Dermis microvascular lymphatic vessel endothelial cell (primary cell): Measurements from ENCODE around the gene GAD1. TPM values are rescaled to one million over a fixed set of nuclear protein-coding genes. Genes with fewer than 3 reads are reported as not detected.

Experiments
- DNase-seq, 2 donors: peaks; one replicate each; pipeline versions ENCODE4 v3.0.0 to v3.0.0-alpha.2; 2010; ENCODE audit warnings: low read depth in 2 of 2
- total RNA-seq: library from RNA; depleted of rRNA; stranded (reverse); fragments of >200 nt; gene quantifications from 2 replicates; pipeline ENCODE4 v1.2.1, GENCODE V29; 2014

Gene GAD1
- total RNA-seq, 1 donor from 2014 or later = 0.26 TPM

DNA sequence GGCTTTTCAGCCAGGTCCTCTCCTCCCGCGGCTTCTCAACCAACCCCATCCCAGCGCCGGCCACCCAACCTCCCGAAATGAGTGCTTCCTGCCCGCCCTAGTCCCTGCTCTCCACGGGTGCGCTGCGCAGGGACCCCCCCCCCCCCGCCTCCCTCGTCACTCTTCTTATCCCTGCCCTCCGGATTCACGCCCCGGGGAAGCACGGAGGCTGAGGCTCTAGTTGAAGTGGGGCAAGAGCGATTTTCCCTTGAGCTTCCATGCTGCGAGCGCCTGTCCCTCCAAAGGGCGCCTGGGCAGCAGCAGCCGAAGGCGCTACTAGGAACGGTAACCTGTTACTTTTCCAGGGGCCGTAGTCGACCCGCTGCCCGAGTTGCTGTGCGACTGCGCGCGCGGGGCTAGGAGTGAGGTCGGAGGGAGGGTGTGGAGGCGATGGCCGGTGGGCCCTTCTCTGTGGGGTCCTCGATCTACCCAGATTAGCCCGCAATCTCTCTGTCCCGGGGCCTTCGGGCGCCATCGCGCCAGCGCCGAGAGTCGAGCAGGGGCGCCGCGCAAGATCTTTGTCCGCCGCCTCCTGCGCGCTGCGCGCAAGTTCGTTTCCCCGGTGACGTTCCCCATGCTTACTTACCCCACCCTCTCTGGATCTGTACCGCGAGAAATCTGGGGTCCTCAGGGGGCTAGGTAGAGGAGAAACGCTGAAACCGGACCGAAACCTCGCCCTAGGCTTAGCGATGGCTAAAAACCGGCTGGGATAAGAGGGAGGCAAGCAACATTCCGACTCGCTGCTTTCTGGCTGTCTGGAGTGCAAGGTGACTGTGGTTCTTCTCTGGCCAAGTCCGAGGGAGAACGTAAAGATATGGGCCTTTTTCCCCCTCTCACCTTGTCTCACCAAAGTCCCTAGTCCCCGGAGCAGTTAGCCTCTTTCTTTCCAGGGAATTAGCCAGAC lies 677 bp downstream of the GAD1 start:
- peak in 1 of 2 donors; percentile 32 for DNase-seq

DNA sequence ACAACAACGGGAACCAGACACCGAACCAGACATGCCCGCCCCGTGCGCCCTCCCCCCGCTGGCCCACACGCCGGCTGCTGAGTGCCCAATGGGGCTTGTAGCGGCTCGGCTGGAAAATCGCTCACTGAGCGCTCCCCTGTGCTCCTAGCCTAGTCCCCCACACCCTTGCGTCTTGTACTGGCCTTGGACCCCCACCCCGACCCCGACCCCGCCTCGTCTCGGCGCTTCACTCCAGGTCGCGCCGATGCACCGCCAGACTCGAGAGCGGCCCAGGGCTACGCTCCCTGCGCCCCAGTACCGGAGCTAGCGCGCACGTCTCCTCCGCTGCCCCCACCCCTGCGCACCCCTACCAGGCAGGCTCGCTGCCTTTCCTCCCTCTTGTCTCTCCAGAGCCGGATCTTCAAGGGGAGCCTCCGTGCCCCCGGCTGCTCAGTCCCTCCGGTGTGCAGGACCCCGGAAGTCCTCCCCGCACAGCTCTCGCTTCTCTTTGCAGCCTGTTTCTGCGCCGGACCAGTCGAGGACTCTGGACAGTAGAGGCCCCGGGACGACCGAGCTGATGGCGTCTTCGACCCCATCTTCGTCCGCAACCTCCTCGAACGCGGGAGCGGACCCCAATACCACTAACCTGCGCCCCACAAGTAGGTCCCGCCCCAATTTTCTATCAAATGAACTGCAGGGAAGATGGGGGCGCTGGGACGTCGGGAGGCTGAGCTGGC lies 1.5 kb downstream of the GAD1 start:
- no peak for DNase-seq

DNA sequence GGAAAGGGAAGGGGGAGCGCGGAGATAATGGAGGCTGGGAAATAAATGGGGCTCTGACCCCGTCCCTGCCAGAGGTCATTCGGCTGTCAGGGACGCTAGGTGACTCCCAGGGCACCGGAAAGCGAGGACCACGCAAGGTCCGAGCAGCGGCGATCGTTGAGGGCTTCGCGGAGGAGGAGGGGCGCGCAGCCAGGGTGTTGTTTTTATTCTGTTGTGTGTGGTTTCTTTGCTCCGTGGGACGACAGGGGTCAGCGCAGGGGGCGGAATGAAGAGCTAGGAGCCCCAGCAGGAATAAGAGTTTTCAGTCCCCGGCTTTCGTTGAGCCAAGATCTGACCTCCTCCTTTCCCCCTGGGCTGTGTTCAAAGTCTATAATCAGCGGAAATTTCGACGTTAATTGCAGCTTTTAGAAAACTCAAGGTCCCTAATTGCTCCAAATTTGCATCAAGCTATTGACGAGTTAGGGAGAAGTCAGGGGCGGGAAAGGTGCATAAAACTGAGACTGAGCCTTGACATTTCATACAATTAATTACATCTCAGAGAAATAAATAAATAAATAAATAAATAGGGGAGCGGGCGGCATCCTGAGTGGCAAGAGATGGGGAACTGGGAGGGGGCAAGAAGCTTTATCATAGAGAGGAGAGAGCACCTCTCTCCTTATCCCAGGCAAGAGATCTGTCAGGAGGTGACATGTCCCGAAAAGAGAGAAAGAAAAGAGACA lies 2.2 kb downstream of the GAD1 start:
- DNase-seq = no peak

DNA sequence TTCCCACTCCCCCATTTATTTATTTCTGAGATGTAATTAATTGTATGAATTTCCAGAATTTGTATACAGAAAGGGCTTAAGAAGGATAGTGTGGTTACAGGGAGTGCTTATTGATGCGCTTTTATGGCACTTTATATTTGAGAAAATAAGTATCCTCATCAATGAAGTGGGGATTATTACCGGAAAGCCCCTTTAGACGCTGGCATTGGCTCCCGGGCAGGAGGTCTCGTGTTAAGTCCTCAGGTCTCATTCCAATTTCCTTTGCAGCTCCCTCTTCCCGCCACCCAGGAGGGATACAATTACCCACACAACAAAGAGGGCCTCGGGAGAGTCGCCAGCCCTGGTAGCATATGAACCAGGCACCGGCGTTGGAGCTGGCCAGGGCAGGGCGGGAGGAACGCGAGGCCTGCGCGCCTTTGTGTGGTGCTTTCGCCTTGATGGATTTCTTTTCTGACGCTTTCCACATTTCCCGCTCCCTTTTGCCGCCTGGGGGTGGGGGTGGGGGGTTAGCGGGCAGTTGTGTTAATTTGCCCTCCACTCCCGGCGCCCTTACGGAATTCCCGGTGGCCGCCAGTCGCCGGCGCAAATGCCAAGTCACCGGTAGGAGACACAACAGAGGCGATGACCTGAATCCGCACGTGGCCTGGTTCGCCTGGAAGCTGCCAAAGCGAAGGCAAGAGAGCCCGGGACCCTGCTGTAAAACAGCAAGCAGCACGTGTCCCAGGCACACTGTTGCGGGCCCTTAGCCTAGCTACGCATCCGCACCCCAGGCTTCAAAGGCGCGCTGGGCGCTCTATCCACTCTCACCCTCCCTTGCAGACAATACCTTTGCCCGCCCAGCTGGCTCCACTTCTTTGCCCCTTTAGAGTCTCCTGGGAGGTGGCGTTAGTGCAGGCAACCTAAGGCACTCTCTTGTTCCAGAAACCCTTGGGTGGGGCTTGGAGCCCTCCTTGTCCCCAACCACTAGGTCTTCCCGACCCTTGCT lies 3.3 kb downstream of the GAD1 start:
- no peak for DNase-seq

DNA sequence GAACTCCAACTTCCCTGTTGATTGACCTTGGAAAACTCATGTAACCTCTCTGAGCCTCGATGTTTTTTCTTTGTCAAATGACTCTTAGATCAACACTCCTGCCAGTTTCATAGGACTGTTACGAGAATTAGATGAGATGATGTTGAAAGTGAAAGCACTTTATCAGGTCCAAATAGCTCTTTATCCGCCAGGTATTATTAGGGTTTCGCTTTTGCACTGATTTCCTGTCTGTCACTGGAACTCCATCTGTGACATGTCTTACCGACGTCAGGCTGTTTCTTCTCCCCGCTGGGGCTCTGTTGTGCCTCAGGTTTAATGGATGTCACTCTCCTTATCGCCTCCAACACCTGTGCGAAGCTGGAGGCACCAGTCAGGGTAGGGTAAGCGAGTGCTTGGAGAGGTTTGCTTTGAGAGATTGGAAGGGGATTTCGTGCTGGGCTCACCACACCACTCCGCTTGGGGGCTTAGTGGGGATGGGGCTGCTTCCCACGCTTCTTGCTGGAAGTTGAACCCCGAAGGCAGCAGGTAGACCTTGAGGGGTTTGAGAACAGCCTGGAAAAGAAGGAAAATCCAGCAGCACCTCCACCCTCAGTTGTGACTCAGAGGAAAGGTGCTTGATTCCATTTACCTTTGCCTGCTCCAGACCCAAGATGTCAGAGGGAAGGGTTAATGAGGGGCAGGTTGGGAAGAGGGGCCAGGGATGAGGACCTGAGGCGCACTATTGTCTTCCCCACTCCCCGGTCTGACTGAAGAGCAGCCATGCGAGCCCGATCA lies 4.3 kb downstream of the GAD1 start:
- no peak for DNase-seq

DNA sequence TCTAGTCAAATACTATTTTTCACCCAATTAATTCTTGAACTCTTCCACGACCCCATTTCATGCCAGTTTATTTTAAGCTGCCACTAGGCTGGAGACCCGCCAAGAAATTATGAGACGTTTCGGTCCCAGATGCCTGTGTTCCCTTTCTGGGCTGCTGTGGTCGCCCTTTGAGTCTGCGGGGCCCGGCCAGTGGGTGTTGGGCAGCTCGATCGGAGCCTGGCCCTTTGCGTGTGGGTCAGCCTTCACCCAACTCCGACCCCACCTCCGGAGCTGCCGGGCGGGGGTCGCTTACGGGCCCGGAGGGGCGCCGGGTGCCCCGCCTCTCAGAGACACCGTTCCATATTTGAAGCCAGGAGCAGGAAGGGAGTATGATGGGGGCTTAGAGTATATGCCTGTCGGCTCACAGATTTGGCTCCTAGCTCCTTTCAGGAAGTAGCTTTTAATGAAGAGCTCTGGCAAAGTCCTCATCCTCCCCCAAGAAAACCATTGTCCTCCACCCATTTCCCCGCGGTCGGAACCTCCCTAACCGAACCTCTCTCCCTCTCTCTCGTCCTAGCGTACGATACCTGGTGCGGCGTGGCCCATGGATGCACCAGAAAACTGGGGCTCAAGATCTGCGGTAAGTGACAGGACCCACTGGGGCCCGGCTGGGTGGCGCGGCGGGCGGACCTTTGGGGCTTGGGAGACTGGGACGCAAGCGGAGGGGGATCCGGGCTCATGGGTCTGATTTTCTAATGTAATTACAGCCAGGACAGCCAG lies 5.0 kb downstream of the GAD1 start:
- DNase-seq = no peak

DNA sequence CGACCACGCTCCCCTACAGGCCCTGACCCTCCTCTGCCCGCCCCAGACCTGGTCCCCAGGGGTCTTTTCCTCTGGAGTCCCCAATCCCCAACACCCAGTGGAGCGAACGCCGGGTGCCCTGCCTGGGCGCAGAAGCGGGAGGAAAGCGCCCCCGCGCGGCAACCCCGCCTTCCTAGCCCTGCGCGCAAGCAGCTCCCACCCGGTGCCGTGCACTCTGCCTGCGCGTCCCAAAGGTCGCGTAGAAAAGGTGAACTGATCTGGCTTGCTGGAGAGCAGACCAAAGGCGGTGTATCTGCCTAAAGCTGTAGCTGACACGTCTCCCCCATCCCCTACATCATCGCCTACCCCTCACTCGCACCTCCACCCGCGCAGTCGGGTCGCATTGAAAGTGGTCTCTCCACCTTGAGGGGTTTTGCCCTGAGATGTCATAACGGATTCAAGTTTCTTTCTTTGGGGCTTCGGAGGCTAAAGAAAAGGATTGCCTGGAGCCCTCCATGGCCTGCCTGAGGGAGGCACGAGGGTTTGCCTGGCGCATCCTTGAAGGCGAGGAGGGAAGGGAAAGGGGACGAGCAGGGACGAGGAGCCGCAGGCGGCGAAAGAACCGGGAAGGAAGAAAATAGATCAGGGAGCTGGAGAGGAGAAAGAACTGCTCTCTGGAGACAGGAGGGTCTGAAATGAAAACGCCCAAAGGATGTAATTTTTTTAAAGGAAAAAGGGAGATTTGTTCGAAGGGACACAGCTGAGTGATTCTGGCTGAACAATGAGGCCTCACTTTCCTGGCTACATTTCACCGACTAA lies 5.8 kb downstream of the GAD1 start:
- no peak for DNase-seq

DNA sequence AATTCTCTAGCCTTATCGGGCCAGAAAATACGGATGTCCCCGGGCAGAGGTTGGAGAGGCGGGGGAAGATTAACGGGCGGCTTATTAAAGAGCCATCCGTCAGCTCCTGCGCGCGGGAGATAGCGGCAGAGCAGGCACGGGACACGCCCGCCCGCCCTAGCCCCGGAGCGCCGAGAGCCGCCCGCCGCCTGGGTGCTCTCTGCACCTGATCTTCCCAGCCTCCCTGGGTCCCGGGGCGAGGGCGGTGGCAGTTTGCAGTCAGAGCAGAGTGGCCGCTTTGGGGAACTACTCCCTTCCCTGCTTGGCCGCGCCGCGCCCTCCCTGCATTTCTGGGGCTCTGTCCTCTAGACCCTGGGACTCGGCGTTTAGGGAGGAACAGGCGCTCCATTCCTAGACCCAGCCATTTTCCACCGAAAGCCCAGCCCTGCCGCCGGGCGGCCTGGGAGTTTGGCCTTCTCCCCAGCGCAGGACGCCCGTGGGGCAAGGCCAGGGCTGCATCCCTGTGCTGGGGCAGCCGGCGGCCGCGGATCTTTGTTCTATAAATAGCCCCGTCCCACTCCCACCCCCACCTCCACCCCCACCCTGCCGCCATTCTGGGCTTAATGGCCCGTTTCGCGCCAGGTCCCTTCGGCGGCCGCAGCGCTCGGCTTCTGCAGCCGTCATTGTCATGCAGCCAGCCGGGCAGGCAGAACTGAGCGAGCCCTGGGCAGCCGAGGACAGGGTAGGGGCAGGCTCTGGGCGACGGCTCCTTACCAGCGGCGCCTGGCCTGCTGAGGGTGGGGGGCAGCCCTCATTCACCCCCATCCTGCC lies 6.6 kb downstream of the GAD1 start:
- DNase-seq = no peak

DNA sequence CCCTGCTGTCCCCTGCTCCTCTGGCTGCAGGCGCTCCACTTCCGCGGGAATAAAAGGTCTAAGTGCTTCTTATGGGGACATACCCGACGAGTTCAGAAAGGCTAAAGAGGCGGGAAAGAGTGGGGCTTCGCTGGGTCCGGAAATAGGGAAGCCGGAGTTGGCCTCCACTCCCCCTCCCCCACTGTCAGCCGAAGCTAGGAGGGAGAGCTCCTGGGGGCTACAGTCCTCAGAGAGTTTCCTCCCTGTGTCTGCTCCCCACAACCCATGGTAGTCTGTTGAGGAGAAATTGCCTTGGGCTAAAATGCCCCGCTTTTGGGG lies 7.2 kb downstream of the GAD1 start:
- DNase-seq = no peak

DNA sequence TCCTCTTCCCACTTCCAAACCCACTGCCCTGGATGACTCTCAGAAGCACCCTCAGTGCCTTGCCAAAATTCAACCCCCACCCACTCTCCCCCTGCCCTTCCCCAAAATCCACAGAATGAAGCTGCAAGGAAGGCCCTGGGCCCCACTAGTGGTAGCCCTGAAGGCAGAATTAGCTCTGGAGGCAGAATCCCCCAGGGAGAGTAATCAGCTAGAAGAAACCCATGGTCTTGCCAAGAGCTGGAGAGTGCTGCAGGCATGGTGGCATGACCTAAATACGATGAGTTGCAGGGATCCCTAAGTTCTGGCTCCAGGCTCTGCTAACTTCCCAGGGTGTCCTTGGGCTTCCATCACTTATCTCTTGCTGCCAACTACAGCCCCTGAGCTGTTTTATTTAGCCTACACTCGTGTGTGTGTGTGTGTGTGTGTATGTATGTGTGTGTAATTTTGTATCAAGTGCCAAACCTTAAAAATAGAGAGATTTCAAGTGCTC lies 7.9 kb downstream of the GAD1 start:
- no peak for DNase-seq

DNA sequence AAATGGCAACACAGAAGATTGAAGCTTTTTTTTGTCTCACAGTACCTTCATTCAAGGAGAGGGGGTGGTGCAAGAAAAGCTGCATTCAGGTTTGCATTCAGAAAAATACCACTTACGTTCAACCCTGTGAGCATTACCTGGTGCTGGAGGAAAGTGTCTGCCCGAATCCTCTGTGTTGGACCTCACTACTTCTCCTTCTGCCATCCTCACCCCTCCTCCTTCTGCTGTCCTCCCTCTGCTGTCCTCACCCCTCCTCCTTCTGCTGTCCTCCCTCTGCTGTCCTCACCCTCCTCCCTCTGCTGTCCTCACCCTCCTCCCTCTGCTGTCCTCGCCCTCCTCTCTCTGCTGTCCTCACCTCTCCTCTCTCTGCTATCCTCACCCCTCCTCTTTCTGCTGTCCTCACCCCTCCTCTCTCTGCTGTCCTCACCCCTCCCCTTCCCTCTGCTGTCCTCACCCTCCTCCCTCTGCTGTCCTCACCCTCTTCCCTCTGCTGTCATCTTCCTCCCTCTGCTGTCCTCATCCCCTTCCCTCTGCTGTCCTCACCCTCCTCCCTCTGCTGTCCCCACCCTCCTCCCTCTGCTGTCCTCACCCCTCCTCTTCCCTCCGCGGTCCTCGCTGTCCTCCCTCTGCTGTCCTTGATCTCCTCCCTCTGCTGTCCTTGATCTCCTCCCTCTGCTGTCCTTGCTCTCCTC lies 11.3 kb downstream of the GAD1 start:
- DNase-seq = no peak

DNA sequence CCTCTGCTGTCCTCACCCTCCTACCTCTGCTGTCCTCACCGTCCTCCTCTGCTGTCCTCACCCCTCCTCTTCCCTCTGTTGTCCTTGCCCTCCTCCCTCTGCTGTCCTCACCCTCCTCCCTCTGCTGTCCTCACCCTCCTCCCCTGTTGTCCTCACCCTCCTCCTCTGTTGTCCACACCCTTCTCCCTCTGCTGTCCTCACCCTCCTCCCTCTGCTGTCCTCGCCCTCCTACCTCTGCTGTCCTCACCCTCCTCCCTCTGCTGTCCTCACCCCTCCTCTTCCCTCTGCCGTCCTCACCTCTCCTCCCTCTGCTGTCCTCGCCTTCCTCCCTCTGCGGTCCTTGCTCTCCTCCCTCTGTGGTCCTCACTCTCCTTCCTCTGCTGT lies 11.8 kb downstream of the GAD1 start:
- no peak for DNase-seq

DNA sequence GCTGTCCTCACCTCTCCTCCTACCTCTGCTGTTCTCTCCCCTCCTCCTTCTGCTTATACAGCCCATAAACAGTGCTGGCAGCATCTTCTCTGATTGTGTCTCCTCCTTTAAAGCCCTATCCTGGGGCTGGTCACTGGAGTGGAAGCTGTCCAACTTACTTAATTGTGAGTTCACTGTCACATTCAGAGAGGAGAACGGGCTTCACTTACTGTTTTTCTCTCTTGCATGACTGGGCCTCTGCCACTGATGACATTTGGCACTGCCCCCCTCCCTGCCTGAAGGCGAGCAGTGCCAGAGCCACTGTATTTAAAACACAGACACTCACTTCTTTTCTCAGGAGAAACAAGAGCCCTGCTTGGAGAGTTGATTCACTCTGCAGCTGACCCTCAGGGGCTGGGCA lies 12.3 kb downstream of the GAD1 start:
- no peak for DNase-seq

DNA sequence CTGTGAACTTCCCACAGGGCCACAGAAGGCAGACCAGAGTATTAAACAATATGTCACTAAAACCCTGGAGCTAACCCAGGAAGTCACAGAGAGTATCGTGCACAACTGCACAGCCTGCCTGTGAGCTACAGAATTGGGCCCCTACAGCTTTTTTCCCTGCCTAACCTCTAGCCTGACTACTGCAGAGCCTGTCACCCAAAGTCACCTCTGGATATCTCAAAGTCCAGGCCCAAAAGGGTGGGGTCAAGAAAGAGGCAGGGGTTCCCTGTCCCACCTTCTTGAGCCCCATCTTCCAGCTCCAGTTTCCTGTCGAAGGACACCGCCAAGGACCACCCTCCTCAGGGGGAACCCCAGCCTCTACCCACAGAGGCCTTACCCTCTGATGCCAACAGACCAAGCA lies 13.5 kb downstream of the GAD1 start:
- DNase-seq = no peak

DNA sequence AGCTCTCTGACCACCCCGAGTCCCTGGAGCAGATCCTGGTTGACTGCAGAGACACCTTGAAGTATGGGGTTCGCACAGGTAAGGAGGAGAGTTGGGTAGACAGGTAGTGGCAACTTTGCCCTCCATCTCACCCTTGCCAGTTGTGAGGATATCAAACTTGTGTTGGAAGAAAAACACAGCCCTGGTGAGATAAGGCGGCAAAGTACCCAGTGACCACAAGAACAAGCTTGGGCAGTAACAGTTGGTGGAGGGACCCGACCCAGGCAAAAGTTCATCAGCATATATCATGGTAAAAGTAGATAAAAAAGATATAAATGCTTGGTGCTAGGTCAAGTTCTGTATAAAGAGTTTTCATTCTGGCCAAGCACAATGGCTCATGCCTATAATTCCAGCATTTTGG lies 14.4 kb downstream of the GAD1 start:
- no peak for DNase-seq

DNA sequence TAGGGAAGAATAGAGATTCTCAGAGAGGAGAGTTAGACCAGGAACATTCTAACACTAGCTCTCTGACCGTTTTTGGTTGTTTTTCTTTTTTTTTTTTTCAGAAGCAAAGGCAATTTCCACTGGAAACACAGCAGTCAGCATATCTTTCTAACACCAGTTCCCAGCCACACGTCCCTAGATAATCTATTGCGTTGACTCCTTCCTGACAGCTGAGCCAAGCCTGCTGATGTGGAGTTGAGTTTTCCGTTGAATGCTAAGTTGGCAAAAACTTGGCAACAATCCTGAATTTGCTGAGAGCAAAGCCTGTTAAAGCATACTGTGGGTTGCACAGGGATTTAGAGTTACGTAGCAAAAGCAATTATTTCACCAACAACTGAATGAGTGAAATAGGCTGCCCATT lies 19.3 kb downstream of the GAD1 start:
- peak; percentile 39 to 93 for DNase-seq

DNA sequence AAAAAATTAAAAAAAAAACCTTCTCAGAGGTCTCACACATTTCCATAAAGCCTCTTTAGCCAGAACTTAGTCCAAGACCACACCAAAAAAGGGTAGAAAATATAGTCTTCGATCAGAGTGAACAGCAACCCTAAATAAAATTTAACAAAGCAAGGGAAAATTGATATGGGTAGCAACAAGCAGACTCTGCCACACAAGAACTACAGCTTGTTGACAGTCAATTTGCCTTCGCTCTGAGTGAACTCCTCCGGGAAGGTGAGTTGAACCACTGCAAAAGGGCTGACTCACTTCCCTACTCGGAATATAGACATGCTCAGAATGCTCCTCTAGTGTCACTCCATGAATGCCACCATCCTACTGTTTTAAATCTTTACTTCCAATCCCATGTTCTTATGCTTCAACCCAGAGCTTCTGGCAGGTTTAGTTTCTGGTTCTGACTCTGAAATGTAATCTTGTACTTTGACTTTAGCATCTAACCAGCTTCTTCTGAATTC lies 24.1 kb downstream of the GAD1 start:
- DNase-seq = no peak
